Activated naive CD4-positive, alpha-beta T cell treated with anti-CD3 and anti-CD28 coated beads for 36 hours (primary cell): ENCODE measurements around the gene GPR153. TPM values are rescaled to one million over a fixed set of nuclear protein-coding genes. Genes with fewer than 3 reads are reported as not detected.
"Not testable (repeated sequence)": the region's sequence is repeated elsewhere in the genome, so short reads cannot be mapped to it uniquely, and the experiment has no call there.

Experiments used
- CTCF ChIA-PET: fragments of 350-600 bp; sonication (Branson Sonifier 250); formaldehyde crosslinking; loops from one replicate; lab custom pipeline; 2021; ENCODE audit warnings: antibody characterized with exemption; lab: Charles Lee
- DNase-seq: peaks from one replicate; pipeline ENCODE4 v3.0.0-alpha.2; 2020
- H3K27ac Mint-ChIP-seq: one replicate; pipeline ENCODE4 v1.8.0; 2021; ENCODE audit warnings: mild to moderate bottlenecking, mixed read lengths
- H3K27me3 Mint-ChIP-seq: one replicate; pipeline ENCODE4 v1.8.0; 2021; ENCODE audit warnings: low read depth, mixed read lengths
- H3K36me3 Mint-ChIP-seq: one replicate; pipeline ENCODE4 v1.8.0; 2021; ENCODE audit warnings: low read depth, mixed read lengths
- H3K4me1 Mint-ChIP-seq: one replicate; pipeline ENCODE4 v1.8.0; 2021; ENCODE audit warnings: low read depth, mixed read lengths
- H3K4me3 Mint-ChIP-seq: one replicate; pipeline ENCODE4 v1.8.0; 2021; ENCODE audit warnings: mild to moderate bottlenecking, moderate library complexity, mixed read lengths
- H3K9me3 Mint-ChIP-seq: one replicate; pipeline ENCODE4 v1.8.0; 2021; ENCODE audit warnings: mixed read lengths
- intact Hi-C: fragments of 100-400 bp; cut with micrococcal nuclease; formaldehyde crosslinking; loops from one replicate; pipeline ENCODE4 v1.15.1; 2023
- total RNA-seq, 2 experiments: library from RNA; stranded (reverse); gene quantifications; one replicate each; pipeline ENCODE4 v1.2.3, GENCODE V29; 2021

GPR153 gene
- under 1 TPM; 0.07 TPM for total RNA-seq

GRCh38 chr1:6260961-6261614 lies at the start of gene GPR153:
GPR153 (minus strand) TSS chr1:6261098; CDS start chr1:6254905, 6,193 bp downstream.
- H3K9me3 Mint-ChIP-seq = no peaks in the 10 kb centered on the region
- no peak within 1 kb of the TSS for H3K27ac Mint-ChIP-seq
- H3K4me3 Mint-ChIP-seq = peak within 1 kb of the TSS; percentile 54
- DNase-seq = peak; percentile 37
- intact Hi-C loops = no loop called here
- H3K36me3 Mint-ChIP-seq = no peaks in the 10 kb centered on the region
- peaks cover 11% of the 10 kb centered on the region for H3K27me3 Mint-ChIP-seq
- H3K4me1 Mint-ChIP-seq = peaks cover 3% of the 10 kb centered on the region
- CTCF ChIA-PET = no interaction called here

GRCh38 chr1:6310116-6310848 lies 49.4 kb upstream of the GPR153 start:
- Mint-ChIP-seq H3K27ac (no peak overlapping the region), H3K4me1 (no peaks in the 10 kb centered on the region), H3K36me3 (peaks cover 6% of the 10 kb centered on the region), H3K9me3 (peaks cover 3% of the 10 kb centered on the region), H3K27me3 (no peaks in the 10 kb centered on the region), H3K4me3 (no peak overlapping the region)
- no peak for DNase-seq
- intact Hi-C loops = no loop called here
- CTCF ChIA-PET = no interaction called here

- DNase-seq = no peak
- Mint-ChIP-seq H3K4me1 (no peaks in the 10 kb centered on the region), H3K9me3 (peaks cover 3% of the 10 kb centered on the region), H3K27ac (no peak overlapping the region), H3K4me3 (no peak overlapping the region), H3K27me3 (no peaks in the 10 kb centered on the region), H3K36me3 (peaks cover 6% of the 10 kb centered on the region)
- intact Hi-C loops = no loop called here
- CTCF ChIA-PET = interaction anchor here (0.6 kb wide), 1 partner anchor 93 kb away, joined by 4 read pairs; no protein-coding TSS in a partner anchor
These were observed 48.7 kb upstream of the GPR153 start for GRCh38 chr1:6309564-6309963.

DNA sequence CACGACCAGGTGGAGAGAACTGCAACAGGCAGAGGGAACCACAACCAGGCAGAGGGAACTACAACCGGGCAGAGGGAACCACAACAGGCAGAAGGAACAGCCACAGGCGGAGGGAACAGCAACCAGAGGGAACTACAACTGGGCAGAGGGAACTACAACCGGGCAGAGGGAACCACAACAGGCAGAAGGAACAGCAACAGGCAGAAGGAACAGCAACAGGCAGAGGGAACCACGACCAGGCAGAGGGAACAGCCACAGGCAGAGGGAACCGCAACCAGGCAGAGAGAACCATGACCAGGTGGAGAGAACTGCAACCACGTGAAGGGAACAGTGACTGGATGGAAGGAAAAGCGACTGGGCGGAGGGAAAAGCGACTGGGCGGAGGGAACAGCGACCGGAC lies 47.6 kb upstream of the GPR153 start:
- CTCF ChIA-PET = no interaction called here
- Mint-ChIP-seq H3K4me3 (no peak overlapping the region), H3K36me3 (peaks cover 6% of the 10 kb centered on the region)

DNA sequence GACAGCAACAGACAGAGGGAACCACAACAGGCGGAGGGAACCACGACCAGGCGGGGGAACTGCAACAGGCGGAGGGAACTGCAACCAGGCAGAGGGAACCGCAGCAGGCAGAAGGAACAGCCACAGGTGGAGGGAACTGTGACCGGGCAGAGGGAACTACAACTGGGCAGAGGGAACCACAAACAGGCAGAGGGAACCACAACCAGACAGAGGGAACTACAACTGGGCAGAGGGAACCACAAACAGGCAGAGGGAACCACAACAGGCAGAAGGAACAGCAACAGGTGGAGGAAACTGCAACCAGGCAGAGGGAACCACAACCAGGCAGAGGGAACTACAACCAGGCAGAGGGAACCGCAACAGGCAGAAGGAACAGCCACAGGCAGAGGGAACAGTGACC lies 46.8 kb upstream of the GPR153 start:
- H3K36me3 Mint-ChIP-seq, intact Hi-C loops, CTCF ChIA-PET, H3K9me3 Mint-ChIP-seq, H3K27ac Mint-ChIP-seq, H3K4me1 Mint-ChIP-seq, H3K4me3 Mint-ChIP-seq, DNase-seq, H3K27me3 Mint-ChIP-seq: not testable (repeated sequence)

More for the DNA sequence above, 47.6 kb upstream of the GPR153 start:
- Mint-ChIP-seq H3K4me1 (no peaks in the 10 kb centered on the region), H3K9me3 (peaks cover 3% of the 10 kb centered on the region), H3K27ac (no peak overlapping the region), H3K27me3 (no peaks in the 10 kb centered on the region)
- DNase-seq = no peak
- intact Hi-C loops = no loop called here

DNA sequence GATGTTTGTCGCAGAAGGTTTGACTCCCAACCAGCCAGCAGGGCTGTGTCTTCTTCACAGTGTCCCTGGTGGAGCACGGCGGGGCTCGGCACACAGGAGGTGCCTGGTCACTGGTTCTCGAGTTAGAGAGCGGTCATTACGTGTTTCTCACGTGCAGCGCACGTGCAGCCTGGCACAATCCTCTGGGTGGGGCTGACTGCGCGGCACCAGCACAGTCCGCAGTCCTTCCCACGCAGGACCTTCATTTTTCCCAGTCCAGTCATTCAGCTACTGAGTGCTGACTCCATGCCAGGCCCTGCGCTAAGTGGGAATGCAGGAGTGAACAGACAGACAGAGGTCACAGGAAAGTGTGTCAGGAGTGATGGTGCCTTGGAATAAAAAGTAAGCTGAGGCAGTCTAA lies 46.2 kb upstream of the GPR153 start:
- Mint-ChIP-seq H3K4me3 (no peak overlapping the region), H3K27ac (no peak overlapping the region), H3K9me3 (peaks cover 3% of the 10 kb centered on the region), H3K4me1 (no peaks in the 10 kb centered on the region), H3K36me3 (peaks cover 6% of the 10 kb centered on the region), H3K27me3 (no peaks in the 10 kb centered on the region)
- intact Hi-C loops = no loop called here
- DNase-seq = no peak
- CTCF ChIA-PET = interaction anchor here (0.5 kb wide), 1 partner anchor 63 kb away, joined by 6 read pairs; no protein-coding TSS in a partner anchor

DNA sequence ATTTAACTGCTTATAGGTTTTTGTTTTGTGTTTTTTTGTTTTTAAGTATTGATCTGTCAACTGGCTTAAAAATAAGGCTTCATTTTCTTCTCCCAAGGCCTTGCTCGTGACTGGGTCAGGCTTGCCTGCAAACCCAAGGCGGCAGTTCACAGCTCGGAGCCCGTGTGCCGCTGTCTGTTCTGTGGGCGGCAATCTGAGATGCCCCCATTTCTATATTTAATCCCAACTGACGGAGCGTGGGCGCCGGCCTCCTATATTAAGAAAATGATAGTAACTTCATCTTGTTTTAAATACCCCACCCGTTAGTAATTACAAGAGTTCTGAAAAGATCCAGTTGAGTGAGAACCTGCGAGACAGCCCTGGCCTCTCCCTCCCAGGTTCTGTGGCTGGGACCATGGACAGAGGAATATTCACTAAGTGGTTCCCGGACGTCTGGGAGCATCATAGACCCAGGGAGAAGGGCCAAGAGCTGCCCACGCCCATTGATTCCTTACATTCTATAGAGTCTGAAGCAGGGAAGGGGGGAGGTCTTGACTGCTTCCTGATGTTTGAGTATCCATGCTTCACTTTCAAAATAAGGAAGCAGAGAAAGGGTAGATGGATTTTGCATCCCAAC lies 42.6 kb upstream of the GPR153 start:
- no peaks in the 10 kb centered on the region for H3K4me1 Mint-ChIP-seq
- intact Hi-C loops = no loop called here
- peaks cover 6% of the 10 kb centered on the region for H3K36me3 Mint-ChIP-seq
- H3K27ac Mint-ChIP-seq = no peak overlapping the region
- no peak overlapping the region for H3K4me3 Mint-ChIP-seq
- DNase-seq = no peak
- H3K27me3 Mint-ChIP-seq = no peaks in the 10 kb centered on the region
- CTCF ChIA-PET = no interaction called here
- peaks cover 3% of the 10 kb centered on the region for H3K9me3 Mint-ChIP-seq

- H3K4me3 Mint-ChIP-seq = no peak overlapping the region
- intact Hi-C loops = no loop called here
- H3K27me3 Mint-ChIP-seq = no peaks in the 10 kb centered on the region
- CTCF ChIA-PET = no interaction called here
- no peaks in the 10 kb centered on the region for H3K9me3 Mint-ChIP-seq
- H3K27ac Mint-ChIP-seq = no peak overlapping the region
- no peak for DNase-seq
- no peaks in the 10 kb centered on the region for H3K4me1 Mint-ChIP-seq
- H3K36me3 Mint-ChIP-seq = peaks cover 6% of the 10 kb centered on the region
These were observed 41.7 kb upstream of the GPR153 start for GRCh38 chr1:6302568-6302967.

GRCh38 chr1:6301526-6301925 lies 40.6 kb upstream of the GPR153 start:
- no peaks in the 10 kb centered on the region for H3K27me3 Mint-ChIP-seq
- H3K4me3 Mint-ChIP-seq = no peak overlapping the region
- H3K27ac Mint-ChIP-seq = no peak overlapping the region
- H3K9me3 Mint-ChIP-seq = no peaks in the 10 kb centered on the region
- no peak for DNase-seq
- CTCF ChIA-PET = interaction anchor here (0.6 kb wide), 1 partner anchor 188 kb away, joined by 5 read pairs; no protein-coding TSS in a partner anchor
- no peaks in the 10 kb centered on the region for H3K36me3 Mint-ChIP-seq
- intact Hi-C loops = no loop called here
- no peaks in the 10 kb centered on the region for H3K4me1 Mint-ChIP-seq

DNA sequence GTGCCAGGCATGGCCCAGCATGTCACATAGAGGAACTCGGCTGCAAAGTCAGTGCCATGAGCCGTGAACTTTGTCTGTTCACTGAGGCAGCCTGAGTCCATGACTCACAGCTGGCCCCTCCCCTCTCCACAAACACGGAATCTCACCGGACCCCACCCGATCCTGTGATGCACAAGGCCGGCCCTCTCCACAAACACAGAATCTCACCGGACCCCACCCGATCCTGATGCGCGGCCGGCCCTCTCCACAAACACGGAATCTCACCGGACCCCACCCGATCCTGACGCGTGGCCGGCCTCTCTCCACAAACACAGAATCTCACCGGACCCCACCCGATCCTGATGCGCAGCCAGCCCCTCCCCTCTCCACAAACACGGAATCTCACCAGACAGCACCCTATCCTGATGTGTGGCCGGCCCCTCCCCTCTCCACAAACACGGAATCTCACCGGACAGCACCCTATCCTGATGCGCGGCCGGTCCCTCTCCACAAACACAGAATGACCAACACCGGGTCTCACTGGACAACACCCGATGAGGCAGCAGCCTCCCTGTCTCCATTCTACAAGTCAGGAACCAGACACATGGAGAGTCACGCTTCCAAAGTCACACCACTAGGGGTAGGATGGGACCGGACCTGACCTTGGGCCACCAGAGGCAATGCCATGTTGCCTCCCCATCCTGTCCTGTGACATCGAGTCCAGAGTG lies 39.6 kb upstream of the GPR153 start:
- Mint-ChIP-seq H3K27me3 (no peaks in the 10 kb centered on the region), H3K36me3 (no peaks in the 10 kb centered on the region), H3K4me3 (no peak overlapping the region), H3K4me1 (no peaks in the 10 kb centered on the region), H3K27ac (no peak overlapping the region), H3K9me3 (no peaks in the 10 kb centered on the region)
- intact Hi-C loops = no loop called here
- CTCF ChIA-PET = no interaction called here
- no peak for DNase-seq

DNA sequence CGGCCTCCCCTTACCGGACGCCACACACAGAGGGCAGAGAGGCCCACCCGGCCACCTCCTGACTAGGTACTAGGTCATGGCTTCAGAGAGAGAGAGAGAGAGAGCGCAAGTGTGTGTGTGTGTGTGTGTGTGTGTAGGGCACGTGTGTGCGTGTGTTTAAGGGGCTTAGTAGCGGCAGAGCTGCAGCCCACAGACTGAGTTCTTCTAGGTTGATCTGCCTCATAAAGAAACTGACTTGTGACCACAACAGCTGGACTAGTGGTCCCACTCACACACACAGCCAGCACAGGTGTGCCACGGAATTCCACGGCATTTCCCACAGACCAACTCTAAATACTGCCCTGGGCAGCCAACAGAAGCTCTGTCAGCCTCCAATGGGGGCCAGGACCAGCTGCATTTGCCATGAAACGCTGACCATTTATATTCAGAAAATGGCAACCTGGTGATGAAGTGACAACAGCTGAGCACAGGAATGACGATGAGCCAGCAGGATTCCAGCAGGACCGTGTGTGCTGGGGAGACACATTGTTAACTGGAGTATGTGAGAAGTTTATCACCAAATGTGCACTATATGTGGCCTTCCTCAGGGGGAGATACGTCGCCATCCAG lies 38.8 kb upstream of the GPR153 start:
- CTCF ChIA-PET = no interaction called here
- Mint-ChIP-seq H3K27me3 (no peaks in the 10 kb centered on the region), H3K4me1 (no peaks in the 10 kb centered on the region), H3K36me3 (peaks cover 2% of the 10 kb centered on the region), H3K27ac (no peak overlapping the region), H3K9me3 (no peaks in the 10 kb centered on the region), H3K4me3 (no peak overlapping the region)
- DNase-seq = no peak
- intact Hi-C loops = no loop called here

GRCh38 chr1:6298940-6299465 lies 38.1 kb upstream of the GPR153 start:
- Mint-ChIP-seq H3K9me3 (no peaks in the 10 kb centered on the region), H3K4me3 (no peak overlapping the region), H3K36me3 (peaks cover 2% of the 10 kb centered on the region), H3K27ac (no peak overlapping the region), H3K27me3 (no peaks in the 10 kb centered on the region), H3K4me1 (no peaks in the 10 kb centered on the region)
- intact Hi-C loops = no loop called here
- no peak for DNase-seq
- CTCF ChIA-PET = no interaction called here
